Measurements from ENCODE around the gene IL17C. TPM values are rescaled to one million over a fixed set of nuclear protein-coding genes. Genes with fewer than 3 reads are reported as not detected.

The IL17C gene
- total and polyA plus RNA-seq, 12 donors = not detected

DNA sequence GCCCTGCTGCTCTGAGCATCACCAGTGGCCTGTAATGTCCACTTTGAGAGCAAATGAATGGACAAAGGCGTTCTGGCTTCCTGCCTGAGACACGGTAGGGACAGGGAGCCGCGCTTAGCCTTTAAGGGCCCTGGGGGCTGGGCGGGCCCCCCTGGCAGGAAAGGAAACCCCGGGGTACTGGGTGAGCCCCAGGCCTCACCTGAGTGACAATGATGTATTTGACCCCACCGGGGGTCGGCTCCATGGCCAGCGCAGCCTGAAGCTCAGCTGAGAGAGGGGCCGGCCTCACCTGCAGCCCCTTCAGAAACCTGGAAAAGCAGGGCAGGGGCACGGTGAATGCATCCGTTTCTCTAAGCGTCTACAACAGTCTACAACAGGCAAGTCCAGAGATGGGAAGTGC, 14.7 kb downstream of the IL17C start:
- Histone ChIP-seq H3K27me3 (no peaks in the 10 kb centered on the region), H3K4me1 (replicated peaks in 1 of 2) (peaks cover 0 to 12% of the 10 kb centered on the region in 2 donors), H3K36me3 (replicated peaks in 1 of 2) (peaks cover 0 to 13% of the 10 kb centered on the region in 2 donors), H3K27ac (no peak overlapping the region), H3K9me3 (replicated peaks in 1 of 3) (no peaks in the 10 kb centered on the region), H3K4me3 (no peak overlapping the region)
- 85 to 92% (median 88%) methylated on average over 7 to 13 of the region's 13 CpGs for WGBS, 4 donors
- intact Hi-C loops (cut with DNase I) = no loop called here
- TF ChIP-seq, protein P1, sequence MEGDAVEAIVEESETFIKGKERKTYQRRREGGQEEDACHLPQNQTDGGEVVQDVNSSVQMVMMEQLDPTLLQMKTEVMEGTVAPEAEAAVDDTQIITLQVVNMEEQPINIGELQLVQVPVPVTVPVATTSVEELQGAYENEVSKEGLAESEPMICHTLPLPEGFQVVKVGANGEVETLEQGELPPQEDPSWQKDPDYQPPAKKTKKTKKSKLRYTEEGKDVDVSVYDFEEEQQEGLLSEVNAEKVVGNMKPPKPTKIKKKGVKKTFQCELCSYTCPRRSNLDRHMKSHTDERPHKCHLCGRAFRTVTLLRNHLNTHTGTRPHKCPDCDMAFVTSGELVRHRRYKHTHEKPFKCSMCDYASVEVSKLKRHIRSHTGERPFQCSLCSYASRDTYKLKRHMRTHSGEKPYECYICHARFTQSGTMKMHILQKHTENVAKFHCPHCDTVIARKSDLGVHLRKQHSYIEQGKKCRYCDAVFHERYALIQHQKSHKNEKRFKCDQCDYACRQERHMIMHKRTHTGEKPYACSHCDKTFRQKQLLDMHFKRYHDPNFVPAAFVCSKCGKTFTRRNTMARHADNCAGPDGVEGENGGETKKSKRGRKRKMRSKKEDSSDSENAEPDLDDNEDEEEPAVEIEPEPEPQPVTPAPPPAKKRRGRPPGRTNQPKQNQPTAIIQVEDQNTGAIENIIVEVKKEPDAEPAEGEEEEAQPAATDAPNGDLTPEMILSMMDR (IDR thresholded peaks at IDR 0.05) = no peak
- TF ChIP-seq POLR2A (IDR thresholded peaks at IDR 0.05) = no peak
- DNase-seq = no peak

DNA sequence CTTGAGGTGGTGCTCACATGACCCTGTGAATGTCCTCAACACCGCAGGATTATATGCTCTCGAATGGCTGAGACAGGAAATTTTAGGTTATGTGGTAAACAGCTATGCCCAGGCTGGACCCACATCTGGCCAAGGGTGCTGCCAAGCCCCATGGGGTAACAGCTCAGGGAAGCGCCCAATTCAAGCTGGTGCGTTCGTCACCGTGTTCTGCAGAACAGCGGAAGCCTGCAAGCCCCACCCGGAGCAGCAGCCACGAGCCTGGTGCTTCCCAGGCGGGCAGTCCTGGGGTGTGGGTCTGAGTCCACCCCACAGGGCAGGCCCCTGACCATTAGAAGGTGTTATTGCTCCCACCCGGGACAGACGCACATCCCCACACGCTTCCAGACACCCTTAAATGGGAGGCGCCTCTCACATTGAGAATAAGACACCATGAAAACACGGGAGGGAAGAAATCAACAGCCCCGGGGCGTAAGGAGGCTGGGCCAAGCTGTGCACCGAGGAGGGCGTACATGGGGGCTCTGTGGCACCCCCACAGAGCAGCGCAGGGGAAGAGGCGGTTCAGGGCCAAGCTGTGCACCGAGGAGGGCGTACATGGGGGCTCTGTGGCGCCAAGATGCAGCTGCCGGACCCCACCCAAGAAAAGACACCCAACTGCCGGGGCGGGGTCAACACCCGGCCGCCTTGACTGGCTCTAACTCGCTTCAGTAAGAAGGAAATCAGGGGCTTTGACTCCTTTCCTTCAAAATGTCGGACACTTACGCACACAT, 15.4 kb downstream of the IL17C start:
- peaks cover 0 to 12% of the 10 kb centered on the region in 2 donors for H3K4me1 ChIP-seq (replicated peaks in 1 of 2)
- H3K4me3 ChIP-seq = no peak overlapping the region
- intact Hi-C loops (cut with DNase I) = no loop called here
- no peaks in the 10 kb centered on the region for H3K27me3 ChIP-seq
- peaks cover 0 to 13% of the 10 kb centered on the region in 2 donors for H3K36me3 ChIP-seq (replicated peaks in 1 of 2)
- 88 to 93% (median 91%) methylated on average over 11 to 32 of the region's 32 CpGs for WGBS, 4 donors
- no peak for DNase-seq
- H3K9me3 ChIP-seq (replicated peaks in 1 of 3) = no peaks in the 10 kb centered on the region
- H3K27ac ChIP-seq = no peak overlapping the region
- TF ChIP-seq POLR2A (IDR thresholded peaks at IDR 0.05) = no peak
- TF ChIP-seq, protein P1 (IDR thresholded peaks at IDR 0.05) = no peak

DNA sequence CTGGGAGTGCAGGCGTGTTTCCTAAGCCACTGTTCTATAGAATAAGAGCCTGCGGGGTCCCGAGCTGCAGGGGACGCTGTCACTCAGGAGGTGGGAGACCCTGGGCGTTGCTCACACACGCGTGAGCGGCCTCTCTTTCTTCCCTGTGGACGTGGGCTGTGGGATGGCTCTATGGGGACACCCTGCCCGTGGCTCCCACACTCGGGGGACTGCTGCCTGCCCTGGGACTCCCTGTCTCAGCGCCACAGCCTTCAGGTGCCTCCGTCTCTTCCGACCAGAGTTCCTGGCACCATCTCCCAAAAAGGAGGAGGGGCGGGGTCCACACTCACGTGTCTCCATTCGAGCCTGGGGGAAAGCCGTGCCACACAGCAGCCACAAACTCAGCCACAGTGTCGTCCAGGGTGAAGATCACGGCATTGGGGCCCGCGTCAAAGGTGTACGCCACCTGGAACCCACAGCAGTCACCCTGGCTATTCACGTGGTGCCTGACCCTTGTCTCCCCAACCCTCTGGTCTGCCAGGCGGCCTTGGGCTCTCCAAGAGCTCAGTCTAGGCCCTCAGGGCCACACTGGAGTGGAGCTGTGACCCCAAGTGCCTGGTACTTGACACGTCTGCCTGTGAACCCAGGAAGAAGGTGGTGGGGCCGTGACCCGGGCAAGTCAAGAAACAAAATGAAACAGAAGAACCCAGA, 16.1 kb downstream of the IL17C start:
- Histone ChIP-seq H3K27ac (no peak overlapping the region), H3K36me3 (replicated peaks in 1 of 2) (peaks cover 0 to 13% of the 10 kb centered on the region in 2 donors), H3K9me3 (replicated peaks in 1 of 3) (no peaks in the 10 kb centered on the region), H3K27me3 (no peaks in the 10 kb centered on the region), H3K4me3 (no peak overlapping the region), H3K4me1 (replicated peaks in 1 of 2) (peaks cover 0 to 12% of the 10 kb centered on the region in 2 donors)
- 83 to 92% (median 89%) methylated on average over 21 to 28 of the region's 28 CpGs for WGBS, 4 donors
- no peak for DNase-seq
- intact Hi-C loops (cut with DNase I) = no loop called here
- TF ChIP-seq, protein P1 (IDR thresholded peaks at IDR 0.05) = no peak
- TF ChIP-seq POLR2A (IDR thresholded peaks at IDR 0.05) = no peak

DNA sequence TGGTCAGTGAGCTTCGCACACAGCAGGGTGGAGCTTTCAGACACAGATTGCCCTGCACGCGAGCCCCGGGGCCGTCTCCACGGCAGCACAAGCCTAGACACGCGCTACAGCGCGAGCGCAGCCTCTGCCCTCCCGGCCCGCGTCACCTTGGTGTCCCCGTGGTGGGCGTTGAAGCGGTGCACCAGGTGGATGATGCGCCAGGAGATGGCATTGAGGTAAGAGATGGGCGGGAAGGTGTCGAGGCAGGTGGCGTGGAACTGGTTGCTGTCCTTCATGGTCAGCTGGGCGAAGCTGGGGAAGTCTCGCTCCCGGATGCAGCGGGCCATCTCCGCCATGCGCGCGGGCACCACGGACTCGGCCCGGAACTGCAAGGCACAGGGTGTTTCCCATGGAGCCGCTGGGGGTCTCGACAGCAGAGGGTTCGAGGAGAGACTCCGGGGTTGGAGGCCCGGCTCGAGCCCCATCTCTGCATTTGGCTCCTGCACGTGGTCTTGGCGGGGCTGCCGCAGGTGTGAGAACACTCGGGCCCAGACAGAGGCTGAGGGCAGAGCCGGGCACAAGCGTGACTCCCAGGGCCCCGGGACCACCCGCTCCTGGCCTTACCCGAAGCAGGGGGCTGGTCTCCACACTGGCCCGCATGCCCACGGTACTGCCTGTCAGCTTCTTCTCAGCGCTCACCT, 16.8 kb downstream of the IL17C start:
- TF ChIP-seq POLR2A (IDR thresholded peaks at IDR 0.05) = no peak
- TF ChIP-seq, protein P1 (IDR thresholded peaks at IDR 0.05) = no peak
- 91 to 98% (median 95%) methylated on average over 27 to 50 of the region's 50 CpGs for WGBS, 4 donors
- Histone ChIP-seq H3K27ac (no peak overlapping the region), H3K4me1 (replicated peaks in 1 of 2) (peaks cover 0 to 12% of the 10 kb centered on the region in 2 donors), H3K4me3 (no peak overlapping the region), H3K9me3 (replicated peaks in 1 of 3) (no peaks in the 10 kb centered on the region), H3K27me3 (no peaks in the 10 kb centered on the region), H3K36me3 (replicated peaks in 1 of 2) (peaks cover 0 to 13% of the 10 kb centered on the region in 2 donors)
- intact Hi-C loops (cut with DNase I) = no loop called here
- DNase-seq = no peak
